Thyroid gland (tissue), 4 donors: ENCODE results near the gene CXorf58.

Experiments
- CTCF ChIP-seq, 6 experiments: fragments of 200-600 bp in 3 of 6; fragments of 450-650 bp in 3 of 6; sonication (generic) in 3 of 6; IDR thresholded peaks; one replicate each; pipeline ENCODE4 v1.5.1; 2016 to 2019; ENCODE audit warnings: antibody characterized with exemption in 6 of 6, mild to moderate bottlenecking in 2 of 6, inconsistent platforms in 1 of 6, moderate library complexity in 1 of 6
- POLR2A ChIP-seq, 2 donors: fragments of 450-650 bp; IDR thresholded peaks; one replicate each; pipeline ENCODE4 v1.6.1; 2017; ENCODE audit warnings: antibody characterized with exemption in 2 of 2, mild to moderate bottlenecking in 2 of 2, moderate library complexity in 1 of 2

DNA sequence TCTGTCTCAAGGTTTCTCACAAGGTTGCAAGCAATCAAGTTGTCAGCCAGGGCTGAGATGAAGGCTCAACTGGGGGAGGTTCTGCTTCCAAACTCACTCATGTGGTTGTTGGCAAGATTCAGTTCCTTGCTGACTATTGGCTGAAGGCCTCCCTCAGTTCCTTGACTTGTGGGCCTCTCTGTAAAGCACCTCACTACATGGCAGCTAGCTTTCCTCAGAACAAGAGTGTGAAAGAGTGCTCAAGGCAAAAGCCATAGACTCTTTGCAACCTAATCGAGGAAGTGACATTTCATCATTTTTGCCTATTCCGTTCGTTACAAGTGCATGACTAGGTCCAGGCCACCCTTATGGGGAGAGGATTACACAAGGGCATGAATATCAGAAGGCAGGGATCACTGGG, 52.0 kb downstream of the CXorf58 start:
- TF ChIP-seq CTCF (IDR thresholded peaks at IDR 0.05): no peak
- no peak for TF ChIP-seq POLR2A (IDR thresholded peaks at IDR 0.05)
